Colonic mucosa (tissue), 4 donors: ENCODE results near the gene DEFB108B. TPM values are rescaled to one million over a fixed set of nuclear protein-coding genes. Genes with fewer than 3 reads are reported as not detected.
"Not testable (repeated sequence)": the region's sequence is repeated elsewhere in the genome, so short reads cannot be mapped to it uniquely, and the experiment has no call there.

Experiments
- DNase-seq: peaks from one replicate; pipeline ENCODE4 v3.0.0-alpha.2; 2020
- H3K27ac ChIP-seq: fragments of 200-600 bp; one replicate; pipeline ENCODE4 v1.8.0; 2021
- H3K27me3 ChIP-seq: fragments of 200-600 bp; one replicate; pipeline ENCODE4 v1.8.0; 2021
- H3K36me3 ChIP-seq: fragments of 200-600 bp; one replicate; pipeline ENCODE4 v1.8.0; 2021
- H3K4me1 ChIP-seq: fragments of 200-600 bp; one replicate; pipeline ENCODE4 v1.8.0; 2021; ENCODE audit warnings: mild to moderate bottlenecking
- H3K4me3 ChIP-seq: fragments of 200-600 bp; one replicate; pipeline ENCODE4 v1.8.0; 2021
- H3K9ac ChIP-seq, 2 donors: one replicate each; pipeline ENCODE4 v1.7.0; 2013; ENCODE audit warnings: control low read depth in 2 of 2, low read depth in 2 of 2, low read length in 2 of 2
- H3K9me3 ChIP-seq: fragments of 200-600 bp; one replicate; pipeline ENCODE4 v1.8.0; 2021
- CTCF ChIP-seq: fragments of 200-600 bp; IDR thresholded peaks from one replicate; pipeline ENCODE4 v1.8.0; 2022; ENCODE audit warnings: antibody characterized with exemption, mild to moderate bottlenecking
- intact Hi-C: fragments of 100-400 bp; cut with DNase I; formaldehyde crosslinking; loops from one replicate; pipeline ENCODE4 v1.14.1; 2022
- total RNA-seq, 2 donors: library from RNA; stranded (reverse); fragmentation: NEBNext Ultra II Directional in 1 of 2; extraction: Animal tissue kit (Norgen Biotek cat#: 25700) in 1 of 2; gene quantifications; one replicate each; pipeline ENCODE4 v1.2.1, GENCODE V29; 2021
- donor health status: healthy.
- donor health status: DM: no; HTN: no; CAD: no.
- donor health status: DM: no; HTN: no; CAD: no.

Gene DEFB108B
- total RNA-seq, 2 donors from 2014 or later = not detected

DNA sequence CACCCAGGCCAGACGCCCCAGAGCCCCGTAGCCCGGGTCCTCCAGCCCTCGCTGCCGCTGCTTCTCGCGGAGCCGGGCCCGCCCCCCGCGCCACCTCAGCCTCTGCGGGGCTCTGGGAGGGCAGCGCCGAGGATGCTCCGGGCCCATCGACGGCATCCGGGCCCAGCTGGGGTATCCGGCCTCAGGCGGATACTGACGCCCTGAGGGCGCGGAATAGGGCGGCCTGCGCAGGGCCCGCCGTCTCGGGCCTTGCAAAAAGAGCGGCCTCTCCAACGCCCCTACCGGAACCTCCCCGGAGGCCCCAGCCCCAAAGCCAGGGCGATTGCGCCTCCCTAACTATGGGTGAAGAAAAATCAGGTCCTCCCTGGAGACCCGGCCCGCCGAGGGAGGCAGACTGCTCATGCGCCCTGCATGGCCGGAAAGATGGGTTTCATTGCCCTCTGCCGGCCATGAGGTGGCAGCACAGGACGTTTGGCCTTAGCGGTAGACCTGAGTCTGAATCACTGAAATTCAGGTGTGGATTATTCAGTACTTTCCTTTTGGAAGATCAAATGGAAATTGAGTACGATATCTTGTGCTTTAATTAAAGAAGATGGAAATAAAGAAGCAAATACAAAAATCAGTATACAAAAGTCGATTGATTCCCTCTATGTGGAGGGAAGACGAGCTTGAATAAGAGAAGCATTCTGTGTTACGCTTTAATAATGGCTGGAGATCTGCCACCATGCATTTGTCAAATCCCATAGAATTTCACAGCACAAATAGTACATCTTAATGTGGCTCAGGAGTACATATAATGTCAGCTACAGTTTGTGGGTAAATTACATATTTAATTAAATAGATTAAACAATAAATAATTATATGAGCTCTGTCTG is 19.3 kb upstream of the DEFB108B start:
- H3K9ac ChIP-seq, H3K36me3 ChIP-seq, intact Hi-C loops: not testable (repeated sequence)

DNA sequence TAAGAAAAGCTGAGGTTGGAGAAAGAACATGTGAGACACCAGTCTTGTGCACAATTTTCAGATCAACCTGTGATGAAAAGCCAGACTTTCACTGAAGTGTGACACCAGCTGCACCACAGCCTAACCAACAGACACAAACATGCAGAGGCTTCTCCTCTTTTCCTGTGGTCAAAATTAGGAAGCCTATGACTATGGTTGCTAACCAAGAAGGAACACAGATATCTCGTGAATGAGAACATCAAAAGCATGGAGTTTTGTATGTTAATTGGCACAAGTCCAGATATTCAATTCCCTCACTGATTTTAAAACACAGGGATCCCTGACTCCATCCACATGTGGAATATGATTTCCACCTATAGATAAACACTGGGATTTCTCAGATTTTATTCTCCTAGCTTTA is 11.5 kb upstream of the DEFB108B start:
- H3K4me1 ChIP-seq, H3K9ac ChIP-seq, DNase-seq, H3K9me3 ChIP-seq, H3K27ac ChIP-seq, H3K36me3 ChIP-seq, H3K4me3 ChIP-seq, H3K27me3 ChIP-seq, intact Hi-C loops: not testable (repeated sequence)

More for the DNA sequence above, 19.3 kb upstream of the DEFB108B start:
- H3K4me3 ChIP-seq = peak overlapping the region; percentile 38
- peak; percentile 62 for TF ChIP-seq CTCF
- peak; percentile 75 for DNase-seq
- H3K4me1 ChIP-seq, H3K27me3 ChIP-seq, H3K9me3 ChIP-seq, H3K27ac ChIP-seq: not testable (repeated sequence)

DNA sequence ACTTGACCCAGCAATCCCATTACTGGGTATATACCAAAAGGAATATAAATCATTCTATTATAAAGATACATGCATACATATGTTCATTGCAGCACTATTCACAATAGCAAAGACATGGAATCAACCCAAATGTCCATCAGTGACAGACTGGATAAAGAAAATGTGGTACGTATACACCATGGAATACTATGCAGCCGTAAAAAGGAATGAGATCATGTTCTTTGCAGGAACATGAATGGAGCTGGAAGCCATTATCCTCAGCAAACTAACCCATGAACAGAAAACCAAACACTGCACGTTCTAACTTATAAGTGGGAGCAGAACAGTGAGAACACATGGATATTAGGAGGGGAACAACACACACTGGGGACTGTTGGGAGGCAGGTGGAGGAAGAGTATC is 3.8 kb upstream of the DEFB108B start:
- H3K36me3 ChIP-seq, H3K4me3 ChIP-seq, intact Hi-C loops, H3K4me1 ChIP-seq, H3K27ac ChIP-seq, H3K9ac ChIP-seq, DNase-seq, H3K9me3 ChIP-seq, H3K27me3 ChIP-seq: not testable (repeated sequence)

DNA sequence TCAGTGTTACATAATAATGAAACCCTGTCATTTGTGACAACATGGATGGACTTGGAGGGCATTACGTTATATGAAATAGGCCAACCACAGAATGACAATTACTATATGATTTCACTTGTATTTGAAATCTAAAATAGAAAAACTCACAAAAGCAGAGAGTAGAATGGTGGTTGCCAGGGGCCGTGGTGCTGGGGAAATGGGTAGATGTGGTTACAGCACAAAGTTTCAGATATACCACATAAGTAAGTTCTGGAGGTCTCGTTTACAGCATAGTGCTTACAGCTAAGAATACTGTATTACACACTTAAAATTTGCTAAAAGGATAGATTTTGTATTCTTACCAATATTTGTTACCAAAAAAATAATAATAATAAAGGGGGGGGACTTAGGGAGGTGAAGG is 3.3 kb upstream of the DEFB108B start:
- DNase-seq, H3K36me3 ChIP-seq, H3K27me3 ChIP-seq, H3K9ac ChIP-seq, H3K4me3 ChIP-seq, intact Hi-C loops, H3K27ac ChIP-seq, H3K4me1 ChIP-seq, H3K9me3 ChIP-seq: not testable (repeated sequence)

GRCh38 chr11:71842720-71843119 is 9.7 kb downstream of the DEFB108B start:
- H3K36me3 ChIP-seq, H3K9ac ChIP-seq, H3K4me1 ChIP-seq, H3K27ac ChIP-seq, DNase-seq, H3K9me3 ChIP-seq, H3K4me3 ChIP-seq, intact Hi-C loops, H3K27me3 ChIP-seq: not testable (repeated sequence)

- H3K4me3 ChIP-seq, DNase-seq, H3K9me3 ChIP-seq, H3K36me3 ChIP-seq, H3K27ac ChIP-seq, intact Hi-C loops, H3K9ac ChIP-seq, H3K27me3 ChIP-seq, H3K4me1 ChIP-seq: not testable (repeated sequence)
Observed at GRCh38 chr11:71843355-71843754, 10.4 kb downstream of the DEFB108B start.

GRCh38 chr11:71843858-71844257 is 10.9 kb downstream of the DEFB108B start:
- TF ChIP-seq CTCF = no peak
- H3K36me3 ChIP-seq = no peaks in the 10 kb centered on the region
- no peak overlapping the region for H3K27ac ChIP-seq
- intact Hi-C loops = no loop called here
- no peaks in the 10 kb centered on the region for H3K9me3 ChIP-seq
- no peaks in the 10 kb centered on the region for H3K27me3 ChIP-seq
- H3K4me1 ChIP-seq = no peaks in the 10 kb centered on the region
- H3K9ac ChIP-seq = no peak overlapping the region
- H3K4me3 ChIP-seq = no peak overlapping the region
- DNase-seq = no peak

DNA sequence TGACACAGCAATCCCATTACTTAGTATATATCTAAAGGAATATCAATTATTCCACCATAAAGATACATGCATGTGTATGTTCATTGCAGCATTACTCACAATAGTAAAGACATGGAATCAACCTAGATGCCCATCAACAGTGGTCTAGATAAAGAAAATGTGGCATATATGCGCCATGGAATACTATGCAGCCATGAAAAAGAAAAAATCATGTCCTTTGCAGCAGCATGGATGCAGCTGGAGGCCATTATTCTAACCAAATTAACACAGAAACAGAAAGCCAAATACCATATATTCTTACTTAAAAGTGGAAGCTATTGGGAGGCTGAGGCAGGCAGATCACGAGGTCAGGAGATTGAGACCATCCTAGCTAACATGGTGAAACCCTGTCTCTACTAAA is 20.9 kb downstream of the DEFB108B start:
- H3K36me3 ChIP-seq, intact Hi-C loops, H3K27ac ChIP-seq, H3K27me3 ChIP-seq, DNase-seq, H3K9me3 ChIP-seq, H3K4me3 ChIP-seq, H3K9ac ChIP-seq, H3K4me1 ChIP-seq: not testable (repeated sequence)

GRCh38 chr11:71855880-71856279 is 22.9 kb downstream of the DEFB108B start:
- H3K4me3 ChIP-seq, H3K9me3 ChIP-seq, H3K27me3 ChIP-seq, H3K9ac ChIP-seq, H3K36me3 ChIP-seq, H3K27ac ChIP-seq, H3K4me1 ChIP-seq, DNase-seq, intact Hi-C loops: not testable (repeated sequence)

DNA sequence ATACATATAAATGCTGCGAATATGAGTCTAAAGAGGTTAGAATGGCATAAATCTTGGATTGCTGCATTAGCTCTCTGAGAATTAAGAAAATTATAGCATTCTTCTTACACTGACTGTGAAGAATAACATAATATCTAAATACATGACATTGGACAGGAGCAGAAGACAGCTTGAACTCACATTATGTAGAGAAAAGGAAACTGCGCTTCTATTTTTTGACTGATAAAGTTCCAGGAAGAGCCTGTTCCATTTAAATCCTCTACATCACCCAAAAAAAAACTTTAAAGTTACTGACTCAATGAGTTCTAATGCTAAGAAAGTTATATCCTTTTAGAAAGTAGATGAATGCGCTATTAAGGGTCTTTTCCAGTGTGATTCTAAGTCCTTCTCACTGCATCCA is 27.8 kb downstream of the DEFB108B start:
- H3K36me3 ChIP-seq, DNase-seq, H3K27me3 ChIP-seq, H3K4me3 ChIP-seq, H3K9me3 ChIP-seq, intact Hi-C loops, H3K4me1 ChIP-seq, H3K9ac ChIP-seq, H3K27ac ChIP-seq: not testable (repeated sequence)
